Neuronal stem cell (in vitro differentiated cells): Measurements from ENCODE around the gene STAT5A.
"Not testable (repeated sequence)": the region's sequence is repeated elsewhere in the genome, so short reads cannot be mapped to it uniquely, and the experiment has no call there.

Experiments
- DNase-seq: peaks from one replicate; pipeline ENCODE4 v3.0.0-alpha.2; 2013; ENCODE audit warnings: low spot score
- H2AFZ ChIP-seq: one replicate; pipeline ENCODE4 v1.6.1; 2013; ENCODE audit warnings: mild to moderate bottlenecking, low read length, inconsistent platforms
- H2AK5ac ChIP-seq: 2 replicates; pipeline ENCODE4 v1.6.1; 2013; ENCODE audit warnings: low read depth, mild to moderate bottlenecking, inconsistent platforms, low read length, moderate library complexity, mixed read lengths
- H2BK120ac ChIP-seq: 2 replicates; pipeline ENCODE4 v1.6.1; 2013; ENCODE audit warnings: low read depth, mild to moderate bottlenecking, inconsistent platforms, low read length, moderate library complexity, mixed read lengths
- H2BK12ac ChIP-seq: one replicate; pipeline ENCODE4 v1.6.1; 2013; ENCODE audit warnings: low read length, inconsistent platforms
- H2BK15ac ChIP-seq: 2 replicates; pipeline ENCODE4 v1.6.1; 2013; ENCODE audit warnings: mild to moderate bottlenecking, low read length, inconsistent platforms, mixed read lengths
- H2BK5ac ChIP-seq: one replicate; pipeline ENCODE4 v1.6.1; 2013; ENCODE audit warnings: inconsistent platforms, mild to moderate bottlenecking, low read length, moderate library complexity
- H3K14ac ChIP-seq: one replicate; pipeline ENCODE4 v1.6.1; 2013; ENCODE audit warnings: low read length, inconsistent platforms
- H3K18ac ChIP-seq: 2 replicates; pipeline ENCODE4 v1.6.1; 2013; ENCODE audit warnings: low read length, inconsistent platforms
- H3K23ac ChIP-seq: 2 replicates; pipeline ENCODE4 v1.6.1; 2013; ENCODE audit warnings: low read depth, mild to moderate bottlenecking, mixed read lengths, low read length, inconsistent platforms; ENCODE audit not compliant: poor library complexity
- H3K27ac ChIP-seq: replicated peaks from 3 replicates; pipeline ENCODE4 v1.5.1; 2013; ENCODE audit warnings: low read length, inconsistent platforms
- H3K27me3 ChIP-seq, 3 experiments: 2 replicates each; pipeline ENCODE4 v1.6.1; 2013; ENCODE audit warnings: low read length in 3 of 3, mild to moderate bottlenecking in 2 of 3, inconsistent platforms in 1 of 3, low read depth in 1 of 3, mixed read lengths in 1 of 3, moderate library complexity in 1 of 3; ENCODE audit not compliant: control insufficient read depth in 3 of 3, insufficient read depth in 3 of 3
- H3K36me3 ChIP-seq, 2 donors: replicated peaks in 1 of 2; 2 replicates each; pipeline ENCODE4 v1.6.1; 2013; ENCODE audit warnings: low read length in 2 of 2; ENCODE audit not compliant: control insufficient read depth in 2 of 2, insufficient read depth in 2 of 2
- H3K4ac ChIP-seq: 2 replicates; pipeline ENCODE4 v1.6.1; 2013; ENCODE audit warnings: inconsistent platforms, mild to moderate bottlenecking, low read length, moderate library complexity
- H3K4me1 ChIP-seq, 2 donors: 1 replicate in 1 of 2; 2 replicates in 1 of 2; pipeline ENCODE4 v1.6.1; 2013; ENCODE audit warnings: low read length in 2 of 2, low read depth in 1 of 2; ENCODE audit not compliant: control insufficient read depth in 2 of 2, insufficient read depth in 1 of 2
- H3K4me2 ChIP-seq: one replicate; pipeline ENCODE4 v1.6.1; 2013; ENCODE audit warnings: mild to moderate bottlenecking, low read length, inconsistent platforms; ENCODE audit not compliant: insufficient read depth, poor library complexity, severe bottlenecking
- H3K4me3 ChIP-seq, 2 donors: 2 replicates each; pipeline ENCODE4 v1.5.1; 2013; ENCODE audit warnings: low read length in 2 of 2, mild to moderate bottlenecking in 2 of 2, inconsistent platforms in 1 of 2, moderate library complexity in 1 of 2
- H3K79me1 ChIP-seq: one replicate; pipeline ENCODE4 v1.6.1; 2013; ENCODE audit warnings: low read depth, mild to moderate bottlenecking, inconsistent platforms, low read length, moderate library complexity
- H3K9ac ChIP-seq: one replicate; pipeline ENCODE4 v1.6.1; 2013; ENCODE audit warnings: mild to moderate bottlenecking, low read depth, low read length, inconsistent platforms; ENCODE audit not compliant: poor library complexity
- H3K9me3 ChIP-seq, 2 donors: replicated peaks in 1 of 2; 2 replicates each; pipeline versions ENCODE3 to v1.6.1; 2013; ENCODE audit warnings: low read length in 2 of 2, mild to moderate bottlenecking in 2 of 2, inconsistent platforms in 1 of 2, low read depth in 1 of 2, mixed read lengths in 1 of 2, moderate library complexity in 1 of 2; ENCODE audit not compliant: control insufficient read depth in 2 of 2, insufficient read depth in 1 of 2
- H4K8ac ChIP-seq: one replicate; pipeline ENCODE4 v1.6.1; 2013; ENCODE audit warnings: low read depth, mild to moderate bottlenecking, inconsistent platforms, low read length, moderate library complexity
- H4K91ac ChIP-seq: one replicate; pipeline ENCODE4 v1.6.1; 2013; ENCODE audit warnings: low read length, low read depth, mild to moderate bottlenecking, inconsistent platforms; ENCODE audit not compliant: poor library complexity
- WGBS, 2 donors: extraction: QIAGEN DNeasy Blood & Tissue Kit; methylation state at CpG; one replicate each; pipeline ENCODE4 v1.1.7; 2013; ENCODE audit warnings: missing lambda C conversion rate in 2 of 2, mixed read lengths in 1 of 2; ENCODE audit not compliant: insufficient read length in 2 of 2, insufficient replicate concordance in 1 of 2; ENCODE audit errors: extremely low coverage in 2 of 2; 5-methylcytosine and 5-hydroxymethylcytosine counted together

Gene STAT5A

DNA sequence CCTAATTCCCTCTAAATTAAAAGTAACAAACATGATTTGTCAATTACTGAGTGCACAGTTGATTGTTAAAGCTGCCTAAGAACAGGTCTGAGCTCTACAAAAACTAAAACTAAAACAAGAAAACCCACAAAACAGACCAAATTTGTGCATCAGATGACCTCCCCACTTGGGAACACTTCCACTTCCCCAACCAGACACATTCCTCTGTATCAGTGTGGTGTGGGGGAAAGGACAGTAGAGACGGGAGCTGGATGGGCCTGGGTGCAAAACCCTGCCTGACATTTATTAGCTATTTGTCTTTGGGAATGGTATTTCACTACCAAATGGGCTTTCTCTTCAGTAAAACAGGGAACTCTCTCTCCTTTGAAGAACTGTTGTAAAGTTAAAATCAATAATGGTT, 70.1 kb downstream of the STAT5A start:
- H3K4me2 ChIP-seq: no peak overlapping the region
- no peak for DNase-seq
- no peak overlapping the region for H3K14ac ChIP-seq
- no peak overlapping the region for H3K4ac ChIP-seq
- no peak overlapping the region for H2BK120ac ChIP-seq
- no peak overlapping the region for H4K91ac ChIP-seq
- H3K36me3 ChIP-seq: peaks cover 0 to 57% of the 10 kb centered on the region in 2 donors
- no peak overlapping the region for H2BK5ac ChIP-seq
- H3K4me1 ChIP-seq: peaks cover 7 to 13% of the 10 kb centered on the region in 2 donors
- no peak overlapping the region for H3K23ac ChIP-seq
- H2AK5ac ChIP-seq: no peak overlapping the region
- no CpG with 5 or more reads among the region's 1 CpG for WGBS, 2 donors
- no peak overlapping the region for H3K9ac ChIP-seq
- H3K9me3 ChIP-seq: peaks cover 0 to 7% of the 10 kb centered on the region in 2 donors
- no peak overlapping the region for H2BK12ac ChIP-seq
- no peak overlapping the region for H3K18ac ChIP-seq
- no peak overlapping the region for H4K8ac ChIP-seq
- peaks cover 6% of the 10 kb centered on the region for H3K79me1 ChIP-seq
- no peaks in the 10 kb centered on the region for H3K27me3 ChIP-seq
- H2AFZ ChIP-seq: no peak overlapping the region
- H3K27ac ChIP-seq: no peak overlapping the region
- no peak overlapping the region for H2BK15ac ChIP-seq
- no peak overlapping the region for H3K4me3 ChIP-seq

DNA sequence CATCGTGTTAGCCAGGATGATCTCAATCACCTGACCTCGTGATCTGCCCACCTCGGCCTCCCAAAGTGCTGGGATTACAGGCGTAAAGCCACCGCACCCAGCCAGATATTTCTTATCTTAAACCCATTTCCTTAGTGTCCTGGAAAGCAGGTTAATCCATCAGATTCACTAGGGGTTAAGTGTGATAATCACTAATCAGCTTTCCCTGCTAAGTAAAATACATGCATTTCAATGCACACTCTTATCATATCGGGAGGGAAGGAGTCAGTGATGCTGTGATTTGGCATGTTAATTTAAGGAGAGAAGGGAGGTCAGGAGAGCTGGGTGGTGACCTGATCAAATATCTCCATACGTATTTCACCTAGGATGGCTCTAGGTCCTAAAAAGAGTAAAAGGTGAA, 70.8 kb downstream of the STAT5A start:
- no peak overlapping the region for H2BK15ac ChIP-seq
- H3K79me1 ChIP-seq: peaks cover 8% of the 10 kb centered on the region
- no peak overlapping the region for H2BK12ac ChIP-seq
- H4K8ac ChIP-seq: no peak overlapping the region
- H2AFZ ChIP-seq: no peak overlapping the region
- H2BK120ac ChIP-seq: no peak overlapping the region
- H2AK5ac ChIP-seq: no peak overlapping the region
- no peak overlapping the region for H4K91ac ChIP-seq
- no peak overlapping the region for H3K9ac ChIP-seq
- no peak overlapping the region for H3K18ac ChIP-seq
- H3K36me3 ChIP-seq: peaks cover 0 to 64% of the 10 kb centered on the region in 2 donors
- WGBS, 2 donors: no CpG with 5 or more reads among the region's 7 CpGs
- peaks cover 0 to 7% of the 10 kb centered on the region in 2 donors for H3K9me3 ChIP-seq
- no peak overlapping the region for H3K4me3 ChIP-seq
- no peak for DNase-seq
- no peak overlapping the region for H3K4ac ChIP-seq
- no peak overlapping the region for H3K23ac ChIP-seq
- H3K4me1 ChIP-seq: peaks cover 7 to 13% of the 10 kb centered on the region in 2 donors
- H3K14ac ChIP-seq: no peak overlapping the region
- no peaks in the 10 kb centered on the region for H3K27me3 ChIP-seq
- no peak overlapping the region for H3K4me2 ChIP-seq
- H3K27ac ChIP-seq: no peak overlapping the region
- no peak overlapping the region for H2BK5ac ChIP-seq

- H4K91ac ChIP-seq, DNase-seq, H3K4me3 ChIP-seq, H3K27me3 ChIP-seq, H2BK120ac ChIP-seq, H3K27ac ChIP-seq, H2AK5ac ChIP-seq, H3K9me3 ChIP-seq, H2AFZ ChIP-seq, H3K14ac ChIP-seq, H3K18ac ChIP-seq, H2BK12ac ChIP-seq, H2BK15ac ChIP-seq, H2BK5ac ChIP-seq, H3K9ac ChIP-seq, H3K4ac ChIP-seq, H3K79me1 ChIP-seq, H4K8ac ChIP-seq, H3K4me2 ChIP-seq, H3K23ac ChIP-seq: not testable (repeated sequence)
- H3K4me1 ChIP-seq: peaks cover 7 to 13% of the 10 kb centered on the region in 2 donors
- H3K36me3 ChIP-seq: peaks cover 0 to 69% of the 10 kb centered on the region in 2 donors
- no CpG with 5 or more reads among the region's 2 CpGs for WGBS, 2 donors
Observed at GRCh38 chr17:42360388-42360787, 72.1 kb downstream of the STAT5A start.
